Endothelial cell (in vitro differentiated cells): ENCODE measurements around the gene PIH1D2. TPM values are rescaled to one million over a fixed set of nuclear protein-coding genes. Genes with fewer than 3 reads are reported as not detected.
"Not testable (repeated sequence)": the region's sequence is repeated elsewhere in the genome, so short reads cannot be mapped to it uniquely, and the experiment has no call there.

Experiments used
- DNase-seq: peaks from one replicate; pipeline ENCODE4 v3.0.0; 2021; ENCODE audit warnings: low spot score
- H3K27ac Mint-ChIP-seq: one replicate; pipeline ENCODE4 v1.8.0; 2021; ENCODE audit warnings: mixed read lengths, inconsistent platforms; ENCODE audit not compliant: unreplicated experiment
- H3K27me3 Mint-ChIP-seq: one replicate; pipeline ENCODE4 v1.8.0; 2021; ENCODE audit warnings: mild to moderate bottlenecking, moderate library complexity, mixed read lengths, inconsistent platforms; ENCODE audit not compliant: unreplicated experiment
- H3K36me3 Mint-ChIP-seq: one replicate; pipeline ENCODE4 v1.8.0; 2021; ENCODE audit warnings: mild to moderate bottlenecking, low read depth, mixed read lengths, inconsistent platforms; ENCODE audit not compliant: unreplicated experiment
- H3K4me1 Mint-ChIP-seq: one replicate; pipeline ENCODE4 v1.8.0; 2021; ENCODE audit warnings: mild to moderate bottlenecking, mixed read lengths, inconsistent platforms; ENCODE audit not compliant: unreplicated experiment
- H3K4me3 Mint-ChIP-seq: one replicate; pipeline ENCODE4 v1.8.0; 2021; ENCODE audit warnings: mild to moderate bottlenecking, mixed read lengths, inconsistent platforms; ENCODE audit not compliant: unreplicated experiment
- H3K9me3 Mint-ChIP-seq: one replicate; pipeline ENCODE4 v1.8.0; 2021; ENCODE audit warnings: mixed read lengths, inconsistent platforms; ENCODE audit not compliant: unreplicated experiment
- CTCF ChIP-seq: fragments of 200-600 bp; sonication (generic); IDR thresholded peaks from one replicate; pipeline ENCODE4 v1.5.0; 2021; ENCODE audit warnings: antibody characterized with exemption; ENCODE audit not compliant: unreplicated experiment
- total RNA-seq: library from RNA; stranded (reverse); fragmentation: NEBNext Ultra II Directional; extraction: Animal tissue kit (Norgen Biotek cat#: 25700); gene quantifications from one replicate; pipeline ENCODE4 v1.2.1, GENCODE V29; 2021; ENCODE audit not compliant: unreplicated experiment

Gene PIH1D2
- total RNA-seq, 1 donor from 2014 or later: 2.5 TPM

GRCh38 chr11:112057170-112057569, 16.6 kb downstream of the PIH1D2 start:
- TF ChIP-seq CTCF: no peak
- Mint-ChIP-seq H3K27me3 (no peaks in the 10 kb centered on the region), H3K9me3 (no peaks in the 10 kb centered on the region), H3K4me1 (no peaks in the 10 kb centered on the region), H3K27ac (no peak overlapping the region), H3K36me3 (peaks cover 12% of the 10 kb centered on the region), H3K4me3 (no peak overlapping the region)
- DNase-seq: no peak

- Mint-ChIP-seq H3K27ac (no peak overlapping the region), H3K4me1 (no peaks in the 10 kb centered on the region), H3K4me3 (no peak overlapping the region), H3K36me3 (peaks cover 29% of the 10 kb centered on the region), H3K9me3 (no peaks in the 10 kb centered on the region), H3K27me3 (no peaks in the 10 kb centered on the region)
- TF ChIP-seq CTCF: no peak
- DNase-seq: no peak
Measured at GRCh38 chr11:112051768-112052167, 22.0 kb downstream of the PIH1D2 start.

GRCh38 chr11:112050721-112051120, 23.1 kb downstream of the PIH1D2 start:
- no peak for DNase-seq
- TF ChIP-seq CTCF: no peak
- H3K9me3 Mint-ChIP-seq: no peaks in the 10 kb centered on the region
- peaks cover 26% of the 10 kb centered on the region for H3K36me3 Mint-ChIP-seq
- H3K27me3 Mint-ChIP-seq: no peaks in the 10 kb centered on the region
- H3K4me1 Mint-ChIP-seq: no peaks in the 10 kb centered on the region
- H3K27ac Mint-ChIP-seq: no peak overlapping the region
- H3K4me3 Mint-ChIP-seq: no peak overlapping the region

GRCh38 chr11:112049777-112050176, 24.0 kb downstream of the PIH1D2 start:
- no peaks in the 10 kb centered on the region for H3K9me3 Mint-ChIP-seq

GRCh38 chr11:112048256-112048655, 25.6 kb downstream of the PIH1D2 start:
- not testable (repeated sequence) for H3K4me3 Mint-ChIP-seq, H3K27me3 Mint-ChIP-seq
- peaks cover 33% of the 10 kb centered on the region for H3K36me3 Mint-ChIP-seq

More at GRCh38 chr11:112049777-112050176, 24.0 kb downstream of the PIH1D2 start:
- DNase-seq: no peak
- Mint-ChIP-seq H3K4me3 (no peak overlapping the region), H3K27me3 (no peaks in the 10 kb centered on the region), H3K27ac (no peak overlapping the region), H3K4me1 (no peaks in the 10 kb centered on the region), H3K36me3 (peaks cover 27% of the 10 kb centered on the region)
- no peak for TF ChIP-seq CTCF

GRCh38 chr11:112046647-112047046, 27.2 kb downstream of the PIH1D2 start:
- Mint-ChIP-seq H3K36me3 (peaks cover 31% of the 10 kb centered on the region), H3K4me3 (peak overlapping the region; percentile 80)
- not testable (repeated sequence) for H3K4me1 Mint-ChIP-seq, DNase-seq, H3K27me3 Mint-ChIP-seq, H3K27ac Mint-ChIP-seq, H3K9me3 Mint-ChIP-seq

More at GRCh38 chr11:112048256-112048655, 25.6 kb downstream of the PIH1D2 start:
- not testable (repeated sequence) for H3K4me1 Mint-ChIP-seq, DNase-seq, H3K27ac Mint-ChIP-seq, H3K9me3 Mint-ChIP-seq
